ENCODE results near the gene KNTC1. TPM values are rescaled to one million over a fixed set of nuclear protein-coding genes. Genes with fewer than 3 reads are reported as not detected.
"Not testable (repeated sequence)": the region's sequence is repeated elsewhere in the genome, so short reads cannot be mapped to it uniquely, and the experiment has no call there.

KNTC1 gene
- total RNA-seq, 4 donors from 2014 or later, result 7.4 to 61.5 (median 13.9) TPM

- DNase-seq, result no peak
- no peaks in the 10 kb centered on the region for H3K9me3 ChIP-seq
- no peaks in the 10 kb centered on the region for H3K4me1 ChIP-seq
- H3K27me3 ChIP-seq, result no peaks in the 10 kb centered on the region
- H3K27ac ChIP-seq, result no peak overlapping the region
- H3K4me3 ChIP-seq, result no peak overlapping the region
- no peaks in the 10 kb centered on the region for H3K36me3 ChIP-seq
- TF ChIP-seq POLR2A (IDR thresholded peaks at IDR 0.05) (no peak), CTCF (IDR thresholded peaks at IDR 0.05) (no peak)
- intact Hi-C loops (cut with DNase I; ENCODE audit: low total_unique reads), result no loop called here
Observed at GRCh38 chr12:122651520-122652224, 124.6 kb downstream of the KNTC1 start.

- H3K4me1 ChIP-seq; H3K27ac ChIP-seq; DNase-seq; H3K4me3 ChIP-seq; intact Hi-C loops (cut with DNase I; ENCODE audit: low total_unique reads); H3K36me3 ChIP-seq; H3K9me3 ChIP-seq; H3K27me3 ChIP-seq: not testable (repeated sequence)
Observed at GRCh38 chr12:122653291-122653690, 126.2 kb downstream of the KNTC1 start.

GRCh38 chr12:122656298-122656697 is 129.2 kb downstream of the KNTC1 start:
- no peaks in the 10 kb centered on the region for H3K4me1 ChIP-seq
- H3K27ac ChIP-seq, result no peak overlapping the region
- H3K36me3 ChIP-seq, result no peaks in the 10 kb centered on the region
- TF ChIP-seq CTCF (IDR thresholded peaks at IDR 0.05) (no peak), POLR2A (IDR thresholded peaks at IDR 0.05) (no peak)
- H3K9me3 ChIP-seq, result no peaks in the 10 kb centered on the region
- no peak overlapping the region for H3K4me3 ChIP-seq
- DNase-seq, result no peak
- no peaks in the 10 kb centered on the region for H3K27me3 ChIP-seq
- intact Hi-C loops (cut with DNase I; ENCODE audit: low total_unique reads), result no loop called here

GRCh38 chr12:122659579-122659978 is 132.5 kb downstream of the KNTC1 start:
- no peaks in the 10 kb centered on the region for H3K9me3 ChIP-seq
- intact Hi-C loops (cut with DNase I; ENCODE audit: low total_unique reads), result no loop called here
- TF ChIP-seq POLR2A (IDR thresholded peaks at IDR 0.05) (no peak), CTCF (IDR thresholded peaks at IDR 0.05) (no peak)
- DNase-seq, result no peak
- no peak overlapping the region for H3K27ac ChIP-seq
- H3K36me3 ChIP-seq, result no peaks in the 10 kb centered on the region
- no peaks in the 10 kb centered on the region for H3K27me3 ChIP-seq
- no peak overlapping the region for H3K4me3 ChIP-seq
- no peaks in the 10 kb centered on the region for H3K4me1 ChIP-seq

- no peaks in the 10 kb centered on the region for H3K27me3 ChIP-seq
- H3K4me3 ChIP-seq, result no peak overlapping the region
- no peak overlapping the region for H3K27ac ChIP-seq
- H3K4me1 ChIP-seq, result no peaks in the 10 kb centered on the region
- no peak for DNase-seq
- no peaks in the 10 kb centered on the region for H3K36me3 ChIP-seq
- no peak for TF ChIP-seq POLR2A (IDR thresholded peaks at IDR 0.05)
- TF ChIP-seq CTCF (IDR thresholded peaks at IDR 0.05), result no peak
- H3K9me3 ChIP-seq, result no peaks in the 10 kb centered on the region
- intact Hi-C loops (cut with DNase I; ENCODE audit: low total_unique reads), result no loop called here
Observed at GRCh38 chr12:122661246-122661645, 134.2 kb downstream of the KNTC1 start.

- no peak overlapping the region for H3K4me3 ChIP-seq
- DNase-seq, result no peak
- H3K36me3 ChIP-seq, result no peaks in the 10 kb centered on the region
- TF ChIP-seq POLR2A (IDR thresholded peaks at IDR 0.05) (no peak), CTCF (IDR thresholded peaks at IDR 0.05) (no peak)
- H3K27ac ChIP-seq, result no peak overlapping the region
- intact Hi-C loops (cut with DNase I; ENCODE audit: low total_unique reads), result no loop called here
- H3K9me3 ChIP-seq, result no peaks in the 10 kb centered on the region
- no peaks in the 10 kb centered on the region for H3K4me1 ChIP-seq
- no peaks in the 10 kb centered on the region for H3K27me3 ChIP-seq
Observed at GRCh38 chr12:122661938-122662337, 134.9 kb downstream of the KNTC1 start.

Measured in uterus (tissue), 4 donors.